Measurements from ENCODE around the gene LETM1. TPM values are rescaled to one million over a fixed set of nuclear protein-coding genes. Genes with fewer than 3 reads are reported as not detected.

The LETM1 gene
- total and polyA plus RNA-seq, 4 donors: 12.2 to 46.9 (median 24.1) TPM

GRCh38 chr4:1767770-1768366 is 88.1 kb downstream of the LETM1 start:
- Histone ChIP-seq H3K27me3 (ENCODE audit: control insufficient read depth in 4 of 4, insufficient read depth in 4 of 4, low read length in 3 of 4) (no peaks in the 10 kb centered on the region), H3K9me3 (ENCODE audit: control insufficient read depth in 4 of 4, low read length in 3 of 4) (no peaks in the 10 kb centered on the region), H3K36me3 (ENCODE audit: control insufficient read depth in 4 of 4, insufficient read depth in 3 of 4, low read depth in 1 of 4, low read length in 3 of 4) (no peaks in the 10 kb centered on the region), H3K9ac (ENCODE audit: low read depth in 1 of 2, low read length in 2 of 2) (no peak overlapping the region), H3K27ac (ENCODE audit: low read depth in 1 of 2, low read length in 2 of 2) (no peak overlapping the region), H3K4me3 (ENCODE audit: low read depth in 1 of 3, low read length in 3 of 3) (peak overlapping the region in 1 of 3 donors; percentile 65), H3K4me1 (ENCODE audit: control insufficient read depth in 4 of 4, insufficient read depth in 4 of 4, low read length in 3 of 4) (peaks cover 0 to 12% (median 5%) of the 10 kb centered on the region in 4 donors)
- peak; percentile 58 for DNase-seq (ENCODE audit: low spot score)
- TF ChIP-seq CTCF (IDR thresholded peaks at IDR 0.05; ENCODE audit: low read depth, low read length, missing input control): peak; percentile 18
- TF ChIP-seq RAD21 (IDR thresholded peaks at IDR 0.05): peak in 1 of 2 donors; percentile 26
- TF ChIP-seq YY1 (IDR thresholded peaks at IDR 0.05): no peak
- 23% methylated on average over 32 of the region's 32 CpGs for WGBS

GRCh38 chr4:1767061-1767769 is 88.7 kb downstream of the LETM1 start:
- no peaks in the 10 kb centered on the region for H3K27me3 ChIP-seq (ENCODE audit: control insufficient read depth in 4 of 4, insufficient read depth in 4 of 4, low read length in 3 of 4)
- H3K27ac ChIP-seq (ENCODE audit: low read depth in 1 of 2, low read length in 2 of 2): no peak overlapping the region
- WGBS: 5% methylated on average over 83 of the region's 84 CpGs
- TF ChIP-seq FOXA2 (IDR thresholded peaks at IDR 0.05) (no peak), CTCF (IDR thresholded peaks at IDR 0.05; ENCODE audit: low read depth, low read length, missing input control) (no peak), YY1 (IDR thresholded peaks at IDR 0.05) (no peak), MAX (IDR thresholded peaks at IDR 0.05) (no peak), HNF4A (conservative IDR thresholded peaks at IDR 0.05) (no peak), RXRA (IDR thresholded peaks at IDR 0.05) (no peak), SP1 (IDR thresholded peaks at IDR 0.05) (no peak)
- no peak for DNase-seq (ENCODE audit: low spot score)
- peaks cover 0 to 12% (median 5%) of the 10 kb centered on the region in 4 donors for H3K4me1 ChIP-seq (ENCODE audit: control insufficient read depth in 4 of 4, insufficient read depth in 4 of 4, low read length in 3 of 4)
- H3K9me3 ChIP-seq (ENCODE audit: control insufficient read depth in 4 of 4, low read length in 3 of 4): no peaks in the 10 kb centered on the region
- peak overlapping the region in 1 of 3 donors; percentile 65 for H3K4me3 ChIP-seq (ENCODE audit: low read depth in 1 of 3, low read length in 3 of 3)
- no peak overlapping the region for H3K9ac ChIP-seq (ENCODE audit: low read depth in 1 of 2, low read length in 2 of 2)
- no peaks in the 10 kb centered on the region for H3K36me3 ChIP-seq (ENCODE audit: control insufficient read depth in 4 of 4, insufficient read depth in 3 of 4, low read depth in 1 of 4, low read length in 3 of 4)

GRCh38 chr4:1766106-1767060 is 89.6 kb downstream of the LETM1 start:
- H3K9me3 ChIP-seq (ENCODE audit: control insufficient read depth in 4 of 4, low read length in 3 of 4): no peaks in the 10 kb centered on the region
- no peaks in the 10 kb centered on the region for H3K36me3 ChIP-seq (ENCODE audit: control insufficient read depth in 4 of 4, insufficient read depth in 3 of 4, low read depth in 1 of 4, low read length in 3 of 4)
- H3K9ac ChIP-seq (ENCODE audit: low read depth in 1 of 2, low read length in 2 of 2): no peak overlapping the region
- 47% methylated on average over 41 of the region's 41 CpGs for WGBS
- H3K4me1 ChIP-seq (ENCODE audit: control insufficient read depth in 4 of 4, insufficient read depth in 4 of 4, low read length in 3 of 4): peaks cover 0 to 12% (median 5%) of the 10 kb centered on the region in 4 donors
- peak overlapping the region in 1 of 3 donors; percentile 65 for H3K4me3 ChIP-seq (ENCODE audit: low read depth in 1 of 3, low read length in 3 of 3)
- peak; percentile 61 for DNase-seq (ENCODE audit: low spot score)
- no peak overlapping the region for H3K27ac ChIP-seq (ENCODE audit: low read depth in 1 of 2, low read length in 2 of 2)
- TF ChIP-seq NR2F2 (IDR thresholded peaks at IDR 0.05) (peak; percentile 8), HNF4G (IDR thresholded peaks at IDR 0.05) (no peak), EGR1 (IDR thresholded peaks at IDR 0.05; ENCODE audit: low read depth in 2 of 2) (no peak)
- no peaks in the 10 kb centered on the region for H3K27me3 ChIP-seq (ENCODE audit: control insufficient read depth in 4 of 4, insufficient read depth in 4 of 4, low read length in 3 of 4)

All from liver (tissue), 9 donors.